ENCODE data around the gene AKTIP.

DNA sequence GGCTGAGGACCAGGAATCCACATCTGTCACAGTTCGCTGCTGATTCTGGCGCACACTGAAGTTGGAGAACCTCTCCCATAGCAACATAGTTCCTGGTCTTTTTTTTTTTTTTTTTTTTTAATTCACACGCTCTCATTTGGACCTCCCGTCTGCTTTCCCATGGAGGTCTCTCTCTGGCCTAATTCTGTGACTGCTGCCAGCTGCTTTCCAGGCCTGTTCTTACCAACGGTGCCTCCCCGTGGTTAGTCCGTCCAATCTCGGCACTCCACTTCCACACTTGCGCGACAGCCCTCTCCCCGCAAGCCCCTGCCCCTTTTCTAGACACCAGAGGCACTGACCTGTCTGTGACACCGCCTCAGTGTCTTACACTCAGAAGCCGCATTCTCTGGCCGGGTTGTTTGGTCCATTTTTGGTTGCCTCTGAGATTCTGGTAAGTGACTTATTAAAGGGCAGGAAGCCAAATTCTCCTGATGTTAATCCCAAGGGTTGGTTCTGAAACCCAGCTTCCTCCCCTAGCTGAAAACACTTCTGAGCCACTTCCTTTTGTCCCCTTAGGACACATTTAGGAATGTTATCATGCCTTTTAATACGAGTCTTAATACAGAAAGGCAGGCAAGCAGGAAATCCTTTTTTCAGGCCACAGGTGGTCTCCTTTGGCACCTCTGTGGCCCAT lies 1.1 kb upstream of the AKTIP start:
- TF ChIP-seq, protein P1, sequence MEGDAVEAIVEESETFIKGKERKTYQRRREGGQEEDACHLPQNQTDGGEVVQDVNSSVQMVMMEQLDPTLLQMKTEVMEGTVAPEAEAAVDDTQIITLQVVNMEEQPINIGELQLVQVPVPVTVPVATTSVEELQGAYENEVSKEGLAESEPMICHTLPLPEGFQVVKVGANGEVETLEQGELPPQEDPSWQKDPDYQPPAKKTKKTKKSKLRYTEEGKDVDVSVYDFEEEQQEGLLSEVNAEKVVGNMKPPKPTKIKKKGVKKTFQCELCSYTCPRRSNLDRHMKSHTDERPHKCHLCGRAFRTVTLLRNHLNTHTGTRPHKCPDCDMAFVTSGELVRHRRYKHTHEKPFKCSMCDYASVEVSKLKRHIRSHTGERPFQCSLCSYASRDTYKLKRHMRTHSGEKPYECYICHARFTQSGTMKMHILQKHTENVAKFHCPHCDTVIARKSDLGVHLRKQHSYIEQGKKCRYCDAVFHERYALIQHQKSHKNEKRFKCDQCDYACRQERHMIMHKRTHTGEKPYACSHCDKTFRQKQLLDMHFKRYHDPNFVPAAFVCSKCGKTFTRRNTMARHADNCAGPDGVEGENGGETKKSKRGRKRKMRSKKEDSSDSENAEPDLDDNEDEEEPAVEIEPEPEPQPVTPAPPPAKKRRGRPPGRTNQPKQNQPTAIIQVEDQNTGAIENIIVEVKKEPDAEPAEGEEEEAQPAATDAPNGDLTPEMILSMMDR (IDR thresholded peaks at IDR 0.05) = no peak
- no peak for TF ChIP-seq POLR2A (IDR thresholded peaks at IDR 0.05)

Measured in adrenal gland (tissue), 5 donors.